Measurements from ENCODE around the gene FOLR2.

DNA sequence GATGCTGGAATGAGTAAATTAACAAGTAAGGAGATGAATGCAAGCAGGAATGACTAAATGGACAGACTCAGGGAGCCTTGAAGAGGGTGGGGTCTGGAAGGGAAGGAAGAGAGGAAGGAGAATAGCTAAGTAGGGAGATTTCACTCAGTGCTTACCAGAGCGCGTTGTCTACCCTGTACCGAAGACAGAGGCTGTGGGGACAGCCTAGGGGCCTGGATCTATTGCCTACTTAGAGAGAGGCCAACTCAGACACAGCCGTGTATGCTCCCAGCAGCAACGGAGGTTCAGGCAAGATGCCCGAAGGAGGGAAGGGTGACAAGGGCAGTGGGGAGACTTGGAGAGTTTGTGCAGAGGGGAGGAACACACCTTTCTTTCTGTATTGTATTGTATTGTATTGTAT lies at the start of gene FOLR2:
- TF ChIP-seq CHD2 (IDR thresholded peaks at IDR 0.05; ENCODE audit: low read length, partially characterized antibody): no peak
- TF ChIP-seq CTCF (IDR thresholded peaks at IDR 0.05): no peak
- no peak for TF ChIP-seq SIN3A (IDR thresholded peaks at IDR 0.05; ENCODE audit: borderline replicate concordance, low read depth, low read length)
- no peak for TF ChIP-seq RCOR1 (IDR thresholded peaks at IDR 0.05; ENCODE audit: low read length)
- no peak for TF ChIP-seq SMC3 (IDR thresholded peaks at IDR 0.05; ENCODE audit: low read depth, low read length)
- TF ChIP-seq, protein P1, sequence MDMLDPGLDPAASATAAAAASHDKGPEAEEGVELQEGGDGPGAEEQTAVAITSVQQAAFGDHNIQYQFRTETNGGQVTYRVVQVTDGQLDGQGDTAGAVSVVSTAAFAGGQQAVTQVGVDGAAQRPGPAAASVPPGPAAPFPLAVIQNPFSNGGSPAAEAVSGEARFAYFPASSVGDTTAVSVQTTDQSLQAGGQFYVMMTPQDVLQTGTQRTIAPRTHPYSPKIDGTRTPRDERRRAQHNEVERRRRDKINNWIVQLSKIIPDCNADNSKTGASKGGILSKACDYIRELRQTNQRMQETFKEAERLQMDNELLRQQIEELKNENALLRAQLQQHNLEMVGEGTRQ (IDR thresholded peaks at IDR 0.05; ENCODE audit: borderline replicate concordance, low read depth, low read length): no peak
- TF ChIP-seq FOXM1 (IDR thresholded peaks at IDR 0.05; ENCODE audit: low read depth): no peak
- no peak for TF ChIP-seq EP300 (IDR thresholded peaks at IDR 0.05; ENCODE audit: borderline replicate concordance in 1 of 2, low read depth in 1 of 2, low read length in 1 of 2)

Data from SK-N-SH (cell line).